Bone marrow (tissue), 2 donors: ENCODE measurements around the gene PTPDC1.
"Not testable (repeated sequence)": the region's sequence is repeated elsewhere in the genome, so short reads cannot be mapped to it uniquely, and the experiment has no call there.

Source experiments
- DNase-seq, 2 donors: peaks; one replicate each; lab custom pipeline; 2025; lab: John Stamatoyannopoulos, UW

The PTPDC1 gene

GRCh38 chr9:94086486-94087345 is 2.5 kb downstream of the PTPDC1 start:
- DNase-seq = no peak

DNA sequence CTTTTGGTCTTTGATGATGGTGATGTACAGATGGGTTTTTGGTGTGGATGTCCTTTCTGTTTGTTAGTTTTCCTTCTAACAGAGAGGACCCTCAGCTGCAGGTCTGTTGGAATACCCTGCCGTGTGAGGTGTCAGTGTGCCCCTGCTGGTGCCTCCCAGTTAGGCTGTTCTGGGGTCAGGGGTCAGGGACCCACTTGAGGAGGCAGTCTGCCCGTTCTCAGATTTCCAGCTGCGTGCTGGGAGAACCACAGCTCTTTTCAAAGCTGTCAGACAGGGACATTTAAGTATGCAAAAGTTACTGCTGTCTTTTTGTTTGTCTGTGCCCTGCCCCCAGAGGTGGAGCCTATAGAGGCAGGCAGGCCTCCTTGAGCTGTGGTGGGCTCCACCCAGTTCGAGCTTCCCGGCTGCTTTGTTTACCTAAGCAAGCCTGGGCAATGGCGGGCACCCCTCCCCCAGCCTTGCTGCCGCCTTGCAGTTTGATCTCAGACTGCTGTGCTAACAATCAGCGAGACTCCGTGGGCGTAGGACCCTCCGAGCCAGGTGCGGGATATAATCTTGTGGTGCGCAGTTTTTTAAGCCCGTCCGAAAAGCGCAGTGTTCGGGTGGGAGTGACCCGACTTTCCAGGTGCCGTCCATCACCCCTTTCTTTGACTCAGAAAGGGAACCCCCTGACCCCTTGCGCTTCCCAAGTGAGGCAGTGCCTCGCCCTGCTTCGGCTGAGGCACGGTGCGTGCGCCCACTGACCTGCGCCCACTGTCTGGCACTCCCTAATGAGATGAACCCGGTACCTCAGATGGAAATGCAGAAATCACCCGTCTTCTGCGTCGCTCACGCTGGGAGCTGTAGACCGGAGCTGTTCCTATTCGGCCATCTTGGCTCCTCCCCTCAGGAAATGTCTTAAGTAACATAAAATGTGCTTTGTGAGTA is 10.2 kb downstream of the PTPDC1 start:
- DNase-seq = not testable (repeated sequence)

DNA sequence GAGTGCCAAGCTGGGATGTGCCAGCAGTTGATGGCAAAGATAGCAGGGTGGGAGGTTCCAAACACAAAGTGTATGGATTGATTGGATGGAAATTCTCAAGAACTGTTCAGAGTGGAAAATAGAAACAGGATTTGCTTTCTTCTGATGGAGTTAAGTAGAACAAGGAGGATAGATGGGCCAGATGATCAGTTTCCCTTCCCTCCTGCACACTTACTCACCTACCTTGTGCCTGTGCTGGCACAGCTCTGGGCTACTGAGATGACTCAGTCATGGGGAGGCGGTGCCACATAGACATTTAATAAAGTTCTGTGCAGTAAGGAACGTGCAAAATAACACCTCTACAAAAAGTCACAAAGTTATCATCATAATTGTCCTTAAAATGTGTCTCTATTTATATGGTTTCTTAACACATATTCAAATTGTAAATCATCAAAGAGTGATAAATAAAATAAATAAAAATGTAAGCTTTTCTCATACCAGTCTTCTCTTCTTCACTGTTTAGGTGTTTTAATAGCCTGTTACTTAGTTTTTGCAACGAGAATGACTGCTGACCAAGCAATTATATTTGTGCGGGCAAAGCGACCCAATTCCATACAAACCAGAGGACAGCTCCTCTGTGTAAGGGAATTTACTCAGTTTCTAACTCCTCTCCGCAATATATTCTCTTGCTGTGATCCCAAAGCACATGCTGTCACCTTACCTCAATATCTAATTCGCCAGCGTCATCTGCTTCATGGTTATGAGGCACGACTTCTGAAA is 12.7 kb downstream of the PTPDC1 start:
- DNase-seq = no peak

DNA sequence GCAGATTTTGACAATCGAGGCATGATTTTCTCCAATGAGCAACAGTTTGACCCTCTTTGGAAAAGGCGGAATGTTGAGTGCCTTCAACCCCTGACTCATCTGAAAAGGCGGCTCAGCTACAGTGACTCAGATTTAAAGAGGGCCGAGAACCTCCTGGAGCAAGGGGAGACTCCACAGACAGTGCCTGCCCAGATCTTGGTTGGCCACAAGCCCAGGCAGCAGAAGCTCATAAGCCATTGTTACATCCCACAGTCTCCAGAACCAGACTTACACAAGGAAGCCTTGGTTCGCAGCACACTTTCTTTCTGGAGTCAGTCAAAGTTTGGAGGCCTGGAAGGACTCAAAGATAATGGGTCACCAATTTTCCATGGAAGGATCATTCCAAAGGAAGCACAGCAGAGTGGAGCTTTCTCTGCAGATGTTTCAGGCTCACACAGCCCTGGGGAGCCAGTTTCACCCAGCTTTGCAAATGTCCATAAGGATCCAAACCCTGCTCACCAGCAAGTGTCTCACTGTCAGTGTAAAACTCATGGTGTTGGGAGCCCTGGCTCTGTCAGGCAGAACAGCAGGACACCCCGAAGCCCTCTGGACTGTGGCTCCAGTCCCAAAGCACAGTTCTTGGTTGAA is 13.6 kb downstream of the PTPDC1 start:
- no peak for DNase-seq

- DNase-seq = no peak
Observed at GRCh38 chr9:94100152-94100879, 16.1 kb downstream of the PTPDC1 start.

GRCh38 chr9:94101162-94101853 is 17.0 kb downstream of the PTPDC1 start:
- no peak for DNase-seq

GRCh38 chr9:94108584-94108983 is 24.3 kb downstream of the PTPDC1 start:
- no peak for DNase-seq

DNA sequence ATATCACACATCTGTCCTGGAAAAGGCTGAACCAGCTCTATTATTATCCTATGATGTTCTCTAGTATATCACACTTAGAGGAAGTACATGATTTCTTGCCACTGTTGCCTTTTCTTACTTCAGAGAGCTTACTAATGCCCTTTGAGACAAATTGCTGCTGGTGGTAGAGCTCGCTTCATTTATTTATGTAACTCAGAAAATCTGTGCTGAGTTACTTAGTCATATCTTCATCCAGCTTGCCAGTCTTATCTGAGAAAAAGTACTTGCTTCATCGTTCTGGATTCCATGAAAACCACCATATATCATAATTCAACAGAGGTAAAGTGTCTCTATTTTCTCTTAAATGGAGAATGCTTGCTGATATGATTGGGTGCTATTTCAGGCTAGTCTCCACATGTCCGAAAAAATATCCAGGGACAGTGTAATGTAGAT is 26.6 kb downstream of the PTPDC1 start:
- DNase-seq = no peak

DNA sequence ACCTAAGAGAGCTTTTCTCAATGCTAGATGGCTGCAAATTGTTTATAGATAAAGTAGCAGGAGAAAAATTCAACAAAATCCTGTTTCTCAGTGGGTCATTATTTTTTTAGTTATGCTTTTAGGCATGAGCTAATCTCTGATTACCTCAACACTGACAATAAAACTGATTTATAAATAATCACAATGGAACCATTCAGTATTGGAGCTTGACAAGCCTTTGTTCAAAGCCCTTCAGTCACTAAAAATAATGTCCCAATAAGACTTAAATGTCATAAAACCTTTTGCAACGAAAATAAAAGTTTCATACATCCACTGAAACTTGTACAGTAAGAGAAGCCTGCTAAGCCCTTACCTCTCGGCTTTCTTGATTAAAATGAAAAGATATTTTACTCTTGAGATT is 27.2 kb downstream of the PTPDC1 start:
- no peak for DNase-seq

DNA sequence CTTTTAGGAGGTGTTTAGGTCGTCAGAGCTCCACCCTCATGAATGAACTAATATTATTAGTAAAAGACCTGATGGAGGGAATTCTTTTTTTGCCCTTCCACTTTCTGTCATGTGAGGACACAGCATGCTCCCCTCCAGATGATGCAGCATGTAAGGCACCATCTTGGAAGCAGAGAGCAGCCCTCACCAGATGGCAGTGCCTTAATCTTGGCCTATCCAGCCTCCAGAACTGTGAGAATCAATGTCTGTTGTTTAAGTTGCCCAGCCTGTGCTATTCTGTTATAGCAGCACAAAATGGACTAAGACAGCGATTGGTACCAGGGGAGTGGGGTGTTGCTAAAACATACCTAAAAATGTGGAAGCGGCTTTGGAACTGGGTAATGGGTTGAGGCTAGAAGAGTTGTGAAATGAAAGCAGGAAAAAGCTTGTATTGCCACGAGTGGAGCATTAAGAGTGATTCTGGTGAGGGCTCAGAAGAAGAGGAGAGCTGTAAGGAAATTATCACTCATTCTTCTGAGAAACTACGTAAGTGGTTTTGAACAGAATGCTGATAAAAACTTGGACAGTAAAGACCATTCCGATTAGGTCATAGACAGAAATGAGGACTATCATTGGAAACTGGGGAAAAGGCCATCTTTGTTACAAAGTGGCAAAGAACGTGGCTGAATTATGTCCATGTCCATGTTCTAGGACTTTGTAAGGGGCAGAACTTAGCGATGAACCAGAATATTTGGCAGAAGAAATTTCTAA is 28.6 kb downstream of the PTPDC1 start:
- DNase-seq = no peak

DNA sequence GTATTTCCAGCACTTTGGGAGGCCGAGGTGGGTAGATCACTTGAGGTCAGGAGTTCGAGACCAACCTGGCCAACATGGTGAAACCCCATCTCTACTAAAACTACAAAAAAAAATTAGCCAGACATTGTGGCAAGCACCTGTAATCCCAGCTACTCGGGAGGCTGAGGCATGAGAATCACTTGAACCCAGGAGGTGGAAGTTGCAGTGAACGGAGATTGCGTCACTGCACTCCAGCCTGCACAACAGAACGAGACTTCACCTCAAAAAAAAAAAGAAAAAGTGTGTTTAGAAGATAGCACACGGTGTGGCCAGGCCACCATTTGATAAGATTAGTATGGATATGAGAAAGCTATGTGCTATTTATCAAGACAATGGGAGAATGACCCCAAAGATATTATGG is 35.8 kb downstream of the PTPDC1 start:
- not testable (repeated sequence) for DNase-seq

DNA sequence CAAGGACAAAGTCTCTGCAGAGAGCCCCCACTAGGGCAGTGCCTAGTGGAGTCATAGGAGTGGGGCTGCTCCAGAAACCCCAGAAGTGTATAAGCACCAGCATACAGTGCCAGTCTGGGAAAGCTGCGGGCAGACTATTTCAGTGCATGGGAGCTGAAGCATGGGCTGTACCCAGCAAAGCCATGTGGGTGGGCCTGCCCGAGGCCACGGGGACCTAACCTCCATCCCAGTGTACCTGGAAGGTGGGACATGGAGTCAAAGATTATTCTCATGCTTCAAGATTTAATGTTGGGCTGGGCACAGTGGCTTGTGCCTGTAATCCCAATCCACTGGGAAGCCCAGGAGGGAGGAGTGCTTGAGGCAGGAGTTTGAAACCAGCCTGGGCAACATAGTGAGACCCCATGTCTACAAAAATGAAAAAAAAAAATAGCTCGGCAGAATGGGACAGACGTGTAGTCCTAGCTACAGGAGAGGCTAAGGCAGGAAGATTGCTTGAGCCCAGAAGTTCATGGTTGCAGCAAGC is 36.7 kb downstream of the PTPDC1 start:
- no peak for DNase-seq

DNA sequence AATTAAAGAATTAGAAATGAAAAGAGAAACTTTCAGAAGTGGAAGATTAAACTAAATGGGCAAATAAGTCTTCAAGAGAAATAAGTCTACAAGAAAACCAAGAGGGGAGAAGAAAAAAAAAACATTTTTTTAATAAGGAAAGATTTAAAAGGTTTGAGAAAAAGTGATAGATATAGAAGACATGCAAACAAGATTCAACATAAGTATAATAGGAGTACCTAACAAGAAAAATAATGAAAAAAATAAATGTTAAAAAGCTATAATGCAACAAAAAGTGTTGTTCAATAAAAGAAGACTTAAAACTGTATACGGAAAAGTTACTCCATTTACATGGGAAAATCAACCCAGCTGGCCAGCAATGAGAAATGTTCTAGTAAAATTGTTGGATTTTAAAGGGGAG is 42.6 kb downstream of the PTPDC1 start:
- DNase-seq = no peak

GRCh38 chr9:94127806-94128205 is 43.5 kb downstream of the PTPDC1 start:
- DNase-seq = no peak

- no peak for DNase-seq
Observed at GRCh38 chr9:94128580-94128979, 44.3 kb downstream of the PTPDC1 start.

- DNase-seq = no peak
Observed at GRCh38 chr9:94134629-94135028, 50.4 kb downstream of the PTPDC1 start.

DNA sequence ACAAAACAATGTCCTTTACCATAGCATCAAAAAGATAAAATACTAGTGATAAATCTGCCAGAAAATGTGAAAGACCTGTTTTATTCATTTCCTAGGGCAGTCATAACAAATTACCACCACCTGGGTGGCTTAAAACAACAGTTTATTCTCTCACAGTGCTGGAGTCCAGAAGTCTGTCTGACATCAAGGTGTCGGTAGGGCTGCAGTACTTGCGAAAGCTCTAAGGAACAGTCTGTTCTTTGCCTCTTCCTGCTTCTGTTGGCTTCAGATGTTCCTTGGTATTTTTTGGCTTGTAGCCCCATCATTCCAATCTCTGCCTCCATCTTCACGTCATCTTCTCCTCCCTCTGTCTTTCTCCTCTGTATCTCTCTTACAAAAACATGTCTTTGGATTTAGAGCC is 51.0 kb downstream of the PTPDC1 start:
- no peak for DNase-seq

GRCh38 chr9:94139672-94140417 is 55.6 kb downstream of the PTPDC1 start:
- peak in 1 of 2 donors; percentile 22 for DNase-seq

DNA sequence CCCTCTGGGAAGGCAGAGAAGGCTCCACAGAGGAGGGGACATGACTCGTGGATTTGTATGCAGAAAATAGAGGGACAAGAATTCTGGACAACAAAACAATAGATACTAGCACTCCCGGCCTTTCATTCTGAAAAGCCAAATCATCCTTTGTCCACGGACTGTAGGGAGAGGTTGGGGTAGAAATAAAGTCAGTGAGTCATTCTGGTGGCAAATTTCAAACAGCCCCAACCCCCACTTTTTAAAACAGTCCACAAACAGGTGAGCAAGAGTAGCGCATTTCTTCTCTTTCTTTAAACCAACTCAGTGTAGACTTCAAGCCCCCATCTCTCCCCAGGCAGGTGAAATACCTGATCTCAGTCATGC is 56.1 kb downstream of the PTPDC1 start:
- no peak for DNase-seq
